Mammary epithelial cell (primary cell): ENCODE results near the gene TRNAU1AP.

Source experiments
- CTCF ChIP-seq, 2 donors: IDR thresholded peaks in 1 of 2; conservative IDR thresholded peaks in 1 of 2; 2 replicates each; pipeline ENCODE4 v1.5.1; 2011 to 2012; ENCODE audit warnings: inconsistent platforms in 2 of 2, low read length in 2 of 2, mild to moderate bottlenecking in 2 of 2, control low read depth in 1 of 2, low read depth in 1 of 2; ENCODE audit not compliant: insufficient read depth in 1 of 2; ENCODE audit errors: extremely low read depth in 1 of 2
- EZH2 ChIP-seq: IDR thresholded peaks from 2 replicates; pipeline ENCODE4 v1.6.1; 2012; ENCODE audit warnings: low read length, inconsistent platforms, borderline replicate concordance

DNA sequence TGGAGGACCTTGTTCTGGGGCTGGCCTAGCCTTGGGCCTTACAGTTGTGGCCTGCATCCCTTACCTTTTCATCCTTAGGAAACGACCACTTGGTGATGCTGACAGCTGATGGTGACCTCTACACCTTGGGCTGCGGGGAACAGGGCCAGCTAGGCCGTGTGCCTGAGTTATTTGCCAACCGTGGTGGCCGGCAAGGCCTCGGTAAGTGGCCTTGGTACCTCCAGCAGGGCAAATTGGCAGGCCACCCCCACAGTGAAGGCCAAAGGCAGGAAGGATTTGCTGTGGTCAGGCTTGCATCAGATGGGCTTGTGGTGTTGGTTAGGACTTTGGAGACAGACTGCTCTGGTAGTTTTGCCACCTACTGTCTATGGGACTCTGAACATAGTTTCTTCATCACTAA lies 17.7 kb upstream of the TRNAU1AP start:
- no peak for TF ChIP-seq CTCF (conservative IDR thresholded peaks at IDR 0.05 in 1 of 2, IDR thresholded peaks at IDR 0.05 in 1 of 2; ENCODE audit: extremely low read depth in 1 of 2, insufficient read depth in 1 of 2, low read depth in 1 of 2, low read length in 2 of 2)
- no peak for TF ChIP-seq EZH2
